HG02610 (cell line): Measurements from ENCODE around the gene PTCRA.
"Not testable (repeated sequence)": the region's sequence is repeated elsewhere in the genome, so short reads cannot be mapped to it uniquely, and the experiment has no call there.

Source experiments
- ATAC-seq: cut with Tn5 transposase; IDR thresholded peaks from one replicate; pipeline ENCODE4 v1.9.1; 2021; ENCODE audit warnings: mild to moderate bottlenecking, moderate library complexity; ENCODE audit not compliant: unreplicated experiment

Gene PTCRA, protein sequence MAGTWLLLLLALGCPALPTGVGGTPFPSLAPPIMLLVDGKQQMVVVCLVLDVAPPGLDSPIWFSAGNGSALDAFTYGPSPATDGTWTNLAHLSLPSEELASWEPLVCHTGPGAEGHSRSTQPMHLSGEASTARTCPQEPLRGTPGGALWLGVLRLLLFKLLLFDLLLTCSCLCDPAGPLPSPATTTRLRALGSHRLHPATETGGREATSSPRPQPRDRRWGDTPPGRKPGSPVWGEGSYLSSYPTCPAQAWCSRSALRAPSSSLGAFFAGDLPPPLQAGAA

DNA sequence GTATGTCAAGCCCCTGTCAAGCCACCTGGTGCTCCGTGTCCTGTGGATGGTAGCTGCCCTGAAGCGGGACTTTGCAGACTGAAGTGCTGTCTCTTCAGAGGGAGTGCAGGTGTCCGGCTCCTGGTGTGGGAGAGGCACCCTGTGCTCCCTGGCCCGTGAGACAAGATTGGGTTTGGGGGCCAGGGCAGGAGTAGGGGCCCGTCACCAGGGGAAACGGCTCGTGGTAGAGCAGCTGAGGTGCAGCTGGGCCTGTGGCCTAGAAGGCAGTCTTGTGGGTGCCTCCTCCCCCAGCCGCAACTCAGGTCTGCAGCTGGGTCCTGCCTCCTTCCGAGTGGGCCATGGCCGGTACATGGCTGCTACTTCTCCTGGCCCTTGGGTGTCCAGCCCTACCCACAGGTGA lies at the start of gene PTCRA:
PTCRA (plus strand) TSS at position 322 of the 400 bp plus-strand sequence; CDS start at position 339, 17 bp downstream.
- ATAC-seq, result no peak

DNA sequence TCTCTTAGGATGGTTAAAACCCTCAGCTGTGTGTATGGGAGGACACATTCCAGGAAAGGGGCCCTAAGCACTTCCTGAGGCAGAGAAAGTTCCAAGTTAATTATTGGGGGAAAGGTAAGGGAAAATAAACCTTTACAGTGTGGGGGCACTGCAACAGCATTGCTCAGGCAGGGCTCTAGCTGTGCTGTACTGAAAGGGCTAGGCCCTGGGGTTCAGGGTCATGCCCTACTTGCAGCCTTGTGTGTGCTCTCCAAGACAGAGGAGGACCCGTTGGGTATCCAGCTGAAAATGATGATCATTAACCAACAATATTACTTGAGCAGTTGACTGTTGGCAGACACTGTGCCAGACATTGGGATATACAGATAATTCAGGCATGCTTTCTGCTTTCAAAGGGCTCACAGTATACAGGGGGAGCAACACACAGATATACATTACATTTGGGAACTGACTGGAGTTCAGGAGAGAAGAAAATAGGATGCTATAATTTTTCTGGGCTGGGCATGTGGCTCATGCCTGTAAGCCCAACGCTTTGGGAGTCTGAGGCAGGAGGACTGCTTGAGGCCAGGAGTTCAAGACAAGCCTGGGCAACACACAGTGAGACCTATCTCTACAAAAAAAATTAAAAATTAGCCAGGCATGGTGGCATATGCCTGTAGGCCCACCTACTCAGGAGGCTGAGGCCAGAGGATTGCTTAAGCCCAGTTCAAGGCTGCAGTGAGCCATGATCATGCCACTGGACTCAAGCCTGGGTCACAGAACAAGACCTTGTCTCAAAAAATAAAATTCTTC lies 45.5 kb upstream of the PTCRA start:
- no peak for ATAC-seq

DNA sequence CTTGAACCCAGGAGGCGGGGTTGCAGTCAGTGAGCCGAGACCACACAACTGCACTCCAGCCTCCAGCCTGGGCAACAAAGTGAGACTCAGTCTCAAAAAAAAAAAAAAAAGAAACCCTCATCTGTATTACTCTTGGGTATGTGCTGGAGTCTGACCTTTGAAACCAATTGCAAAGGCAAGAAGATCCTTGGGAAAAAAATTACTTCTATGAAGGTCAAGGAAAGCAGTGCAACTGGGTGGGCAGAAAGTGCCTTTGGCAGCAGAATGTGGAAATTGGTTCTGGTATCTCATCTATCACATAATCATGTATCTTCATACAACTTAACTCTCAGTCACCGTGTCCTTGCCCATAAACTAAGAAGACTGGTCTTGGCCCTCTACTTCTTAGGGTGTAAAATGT lies 44.1 kb upstream of the PTCRA start:
- ATAC-seq, result no peak

DNA sequence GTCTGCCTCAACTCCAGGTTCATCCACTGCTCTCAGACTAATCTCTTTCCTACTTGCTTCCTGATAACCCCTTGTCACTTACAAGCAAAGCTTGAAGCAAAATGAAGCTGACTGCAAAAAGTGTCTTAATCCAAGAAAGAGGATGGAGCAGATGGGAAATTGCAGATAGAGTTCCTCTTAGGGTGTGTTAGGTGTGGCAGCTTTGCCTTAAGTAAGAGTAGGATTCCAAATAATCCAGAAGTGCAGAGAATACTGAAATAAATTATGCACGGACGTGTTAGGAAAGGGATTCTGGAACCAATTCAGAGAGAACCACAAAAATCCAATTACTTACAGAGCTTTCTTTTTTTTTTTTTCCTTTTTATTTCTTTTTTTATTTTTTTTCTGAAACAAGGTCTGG lies 42.5 kb upstream of the PTCRA start:
- ATAC-seq, result no peak

DNA sequence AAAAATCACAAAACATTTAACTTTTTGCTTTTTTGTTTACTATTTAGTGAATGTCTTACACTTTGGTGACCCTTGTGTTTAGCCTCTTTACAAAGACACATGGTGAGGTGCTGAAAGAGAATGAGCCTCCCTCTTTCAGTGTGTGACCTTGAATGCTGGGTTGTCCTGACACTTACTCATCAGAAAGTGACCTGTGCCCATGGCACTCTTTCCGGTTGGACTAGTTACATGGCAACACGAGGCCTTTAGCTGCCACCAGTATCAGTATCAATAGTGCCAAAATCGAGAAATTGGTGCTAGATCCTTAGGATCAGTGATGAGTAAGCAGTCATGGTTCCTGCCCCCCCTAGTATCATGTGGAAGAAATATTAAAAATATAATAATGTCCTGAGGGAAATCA lies 38.2 kb upstream of the PTCRA start:
- no peak for ATAC-seq

DNA sequence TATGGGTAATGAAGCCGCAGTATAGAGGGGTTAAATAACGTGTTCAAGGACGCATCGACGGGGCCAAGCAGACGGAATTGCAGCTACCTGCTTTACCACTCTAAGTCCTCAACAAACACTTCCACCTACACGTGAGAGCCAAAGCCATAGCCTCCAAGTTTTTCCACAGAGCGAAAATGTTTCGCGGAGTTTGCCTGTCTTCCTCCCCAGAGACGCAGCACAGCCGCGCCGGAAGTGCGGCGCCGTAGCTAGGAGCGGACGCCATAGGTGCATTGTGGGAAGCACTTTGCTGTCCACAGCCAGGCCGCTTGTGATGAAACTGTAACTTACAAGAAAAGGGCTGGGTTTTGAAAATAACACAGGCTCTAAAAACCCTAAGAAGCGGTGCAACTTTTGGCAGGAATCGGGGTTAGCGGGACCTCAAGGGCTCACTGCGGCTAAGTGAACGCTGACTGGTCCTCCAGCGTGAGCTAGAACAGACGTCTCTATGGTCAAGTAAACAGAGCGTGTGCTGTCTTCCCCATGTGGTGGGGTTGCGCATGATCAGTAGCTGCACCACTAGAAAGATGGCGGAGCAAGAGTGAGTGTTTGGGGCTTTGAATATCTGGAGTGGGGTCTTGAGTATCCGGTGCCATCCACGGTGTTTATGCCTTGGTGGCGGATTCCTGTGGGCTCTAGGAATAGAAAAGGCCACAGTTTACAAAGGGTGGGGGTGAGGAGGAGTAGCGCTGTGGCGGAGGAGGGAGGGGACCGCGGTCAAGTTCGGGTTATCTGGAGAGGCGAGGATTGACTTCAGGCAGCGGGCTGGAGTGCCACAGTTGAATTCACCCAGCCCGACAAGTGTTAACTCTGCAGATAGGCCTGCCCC lies 36.2 kb upstream of the PTCRA start, which contains the start of gene RPL7L1:
RPL7L1 (plus strand) TSS at position 245 of the 868 bp plus-strand sequence; CDS start at position 540, 295 bp downstream.
- peak; percentile 89 for ATAC-seq

DNA sequence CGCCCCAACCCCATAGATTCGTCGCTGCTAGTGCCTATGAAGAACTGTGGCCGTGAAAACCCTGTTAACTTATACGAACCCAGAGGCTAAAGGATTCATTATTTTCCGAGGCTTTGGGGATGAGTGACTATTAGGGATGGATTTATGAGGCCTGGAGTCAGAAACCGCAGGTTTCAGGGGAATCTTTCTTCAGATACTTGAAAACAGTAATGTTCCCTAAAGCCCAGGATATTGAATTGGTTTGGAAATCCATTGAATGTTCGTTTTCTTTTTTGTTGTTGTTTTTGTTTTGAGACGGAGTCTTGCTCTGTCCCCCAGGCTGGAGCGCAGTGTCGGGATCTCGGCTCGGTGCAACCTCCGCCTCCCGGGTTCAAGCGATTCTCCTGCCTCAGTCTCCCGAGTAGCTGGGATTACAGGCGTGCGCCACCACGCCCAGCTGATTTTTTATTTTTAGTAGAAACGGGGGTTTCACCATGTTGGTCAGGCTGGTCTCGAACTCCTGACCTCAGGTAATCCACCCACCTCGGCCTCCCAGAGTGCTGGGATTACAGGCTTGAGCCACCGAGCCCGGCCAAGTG lies 35.5 kb upstream of the PTCRA start:
- not testable (repeated sequence) for ATAC-seq

DNA sequence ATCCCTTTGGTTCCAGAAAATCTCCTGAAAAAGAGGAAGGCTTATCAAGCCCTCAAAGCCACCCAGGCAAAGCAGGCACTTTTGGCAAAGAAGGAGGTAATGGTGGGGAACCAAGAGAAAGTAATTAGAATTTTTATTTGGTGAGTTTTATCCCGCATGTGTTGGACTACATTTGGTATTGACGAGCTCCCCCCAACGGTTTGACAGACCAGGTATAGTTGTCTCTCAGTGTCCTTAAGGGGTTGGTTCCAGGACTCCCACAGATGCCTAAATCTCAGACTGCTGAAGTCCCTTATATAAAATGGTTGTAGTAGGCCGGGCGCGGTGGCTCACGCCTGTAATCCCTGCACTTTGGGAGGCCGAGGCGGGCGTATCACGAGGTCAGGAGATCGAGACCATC lies 35.0 kb upstream of the PTCRA start:
- ATAC-seq, result not testable (repeated sequence)

DNA sequence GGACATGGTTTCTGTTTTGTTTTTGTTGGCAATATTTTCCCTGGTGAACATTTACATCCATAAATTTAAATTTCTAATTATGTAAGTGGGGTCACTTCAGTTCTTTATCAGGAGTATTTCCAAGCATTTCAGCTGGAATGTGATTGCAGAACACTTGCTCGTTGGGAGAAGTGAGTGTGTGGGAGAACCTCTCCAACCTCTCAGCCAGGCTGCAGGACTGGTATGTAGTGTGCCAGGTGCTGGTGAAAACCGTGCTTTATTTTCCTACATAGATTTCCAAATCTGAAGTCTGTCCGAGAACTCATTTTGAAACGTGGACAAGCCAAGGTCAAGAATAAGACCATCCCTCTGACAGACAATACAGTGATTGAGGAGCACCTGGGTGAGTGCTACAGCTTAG lies 30.2 kb upstream of the PTCRA start:
- ATAC-seq, result no peak

DNA sequence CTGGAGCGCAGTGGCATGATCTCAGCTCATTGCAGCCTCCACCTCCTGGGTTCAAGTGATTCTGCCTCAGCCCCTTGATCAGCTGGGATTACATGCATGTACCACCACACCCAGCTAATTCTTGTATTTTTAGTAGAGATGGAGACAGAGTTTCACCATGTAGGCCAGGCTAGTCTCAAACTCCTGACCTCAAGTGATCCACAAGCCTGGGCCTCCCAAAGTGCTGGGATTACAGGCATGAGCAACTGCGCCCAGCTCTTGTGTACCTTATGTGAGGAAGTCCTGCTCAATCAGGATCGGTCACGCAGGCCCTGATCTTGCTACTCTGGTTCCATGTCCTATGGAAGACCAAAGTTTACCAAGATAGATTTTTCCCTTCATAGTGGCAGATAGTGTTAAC lies 27.7 kb upstream of the PTCRA start:
- not testable (repeated sequence) for ATAC-seq

DNA sequence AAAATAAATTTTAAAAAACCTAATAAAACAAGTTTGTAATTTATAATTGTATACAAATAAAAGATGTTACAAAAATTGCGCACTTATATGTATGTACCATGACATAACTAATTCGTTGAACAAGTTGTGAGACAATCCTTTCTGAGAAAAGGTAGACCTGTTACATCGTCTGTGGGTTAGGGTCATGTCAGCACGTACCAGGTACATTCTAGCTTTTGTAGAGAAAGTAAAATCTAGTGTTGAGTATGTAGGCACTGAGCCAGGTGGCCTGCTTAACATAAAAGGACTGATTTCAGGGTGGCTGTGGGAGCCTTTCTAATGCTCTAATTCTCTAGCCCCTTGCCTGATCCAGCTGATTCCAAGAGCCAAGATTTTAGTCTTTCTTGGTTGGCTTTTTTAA lies 26.0 kb upstream of the PTCRA start:
- ATAC-seq, result no peak

DNA sequence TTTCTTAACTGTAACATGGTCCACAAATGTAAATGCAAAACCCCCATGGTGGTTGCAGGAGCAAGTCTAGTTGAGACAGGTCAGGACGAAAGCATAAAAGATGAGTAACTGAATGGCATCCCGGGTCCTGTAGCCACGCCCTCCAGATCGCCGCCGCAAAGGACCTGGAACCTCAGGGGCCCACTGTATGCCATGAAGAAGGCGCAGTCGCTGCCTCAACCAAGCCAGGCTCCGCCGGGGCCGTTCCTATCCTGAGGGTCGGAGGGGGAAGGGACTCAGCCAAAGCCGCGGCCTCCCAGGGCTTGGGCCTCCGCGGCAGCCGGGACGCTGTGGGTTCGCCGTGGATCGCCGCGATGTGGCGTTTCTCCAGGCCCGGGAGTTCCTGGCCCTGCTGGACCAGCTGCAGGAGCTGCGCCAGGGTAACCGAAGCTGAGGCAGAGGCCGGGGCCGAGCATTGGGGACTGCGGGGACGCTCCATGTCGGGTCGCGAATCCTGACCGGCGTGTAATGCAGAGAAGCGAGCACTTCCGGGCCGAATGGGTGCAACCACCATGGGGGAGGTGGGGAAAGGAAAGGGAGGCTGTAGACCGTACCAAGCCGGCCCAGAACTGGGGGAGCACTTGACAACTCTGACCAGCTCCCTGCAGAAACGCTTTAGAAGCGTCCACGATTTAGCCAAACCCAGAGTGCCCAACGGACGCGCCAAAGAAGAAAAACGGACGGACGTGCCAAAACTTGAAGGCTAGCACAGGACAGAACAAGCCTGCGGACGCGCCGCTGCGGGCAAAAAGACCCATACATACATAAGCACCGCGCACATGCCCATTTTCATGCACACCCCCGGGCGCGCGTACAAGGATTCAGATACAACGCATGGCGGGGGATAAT lies 25.3 kb upstream of the PTCRA start:
- ATAC-seq, result peak; percentile 85

DNA sequence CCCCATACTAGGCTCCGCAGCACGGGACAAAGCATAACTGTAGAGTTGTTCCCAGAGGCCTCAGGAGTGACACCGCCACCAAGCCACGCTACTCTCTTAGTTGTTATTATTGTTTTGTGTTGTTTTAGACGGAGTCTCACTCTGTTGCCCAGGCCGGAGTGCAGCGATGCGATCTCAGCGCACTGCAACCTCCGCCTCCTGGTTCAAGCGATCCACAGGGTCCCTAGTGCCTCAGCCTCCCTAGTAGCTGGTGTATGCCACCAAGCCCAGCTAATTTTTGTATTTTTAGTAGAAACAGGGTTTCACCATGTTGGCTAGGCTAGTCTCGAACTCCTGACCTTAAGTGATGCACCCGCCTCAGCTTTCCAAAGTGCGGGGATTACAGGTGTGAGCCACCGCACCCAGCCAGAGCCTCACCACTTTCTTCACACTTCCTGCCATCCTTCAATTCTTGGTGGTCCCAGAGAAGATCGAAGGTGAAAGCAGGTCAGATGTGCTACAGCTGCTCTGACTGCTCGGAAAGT lies 24.6 kb upstream of the PTCRA start:
- no peak for ATAC-seq

DNA sequence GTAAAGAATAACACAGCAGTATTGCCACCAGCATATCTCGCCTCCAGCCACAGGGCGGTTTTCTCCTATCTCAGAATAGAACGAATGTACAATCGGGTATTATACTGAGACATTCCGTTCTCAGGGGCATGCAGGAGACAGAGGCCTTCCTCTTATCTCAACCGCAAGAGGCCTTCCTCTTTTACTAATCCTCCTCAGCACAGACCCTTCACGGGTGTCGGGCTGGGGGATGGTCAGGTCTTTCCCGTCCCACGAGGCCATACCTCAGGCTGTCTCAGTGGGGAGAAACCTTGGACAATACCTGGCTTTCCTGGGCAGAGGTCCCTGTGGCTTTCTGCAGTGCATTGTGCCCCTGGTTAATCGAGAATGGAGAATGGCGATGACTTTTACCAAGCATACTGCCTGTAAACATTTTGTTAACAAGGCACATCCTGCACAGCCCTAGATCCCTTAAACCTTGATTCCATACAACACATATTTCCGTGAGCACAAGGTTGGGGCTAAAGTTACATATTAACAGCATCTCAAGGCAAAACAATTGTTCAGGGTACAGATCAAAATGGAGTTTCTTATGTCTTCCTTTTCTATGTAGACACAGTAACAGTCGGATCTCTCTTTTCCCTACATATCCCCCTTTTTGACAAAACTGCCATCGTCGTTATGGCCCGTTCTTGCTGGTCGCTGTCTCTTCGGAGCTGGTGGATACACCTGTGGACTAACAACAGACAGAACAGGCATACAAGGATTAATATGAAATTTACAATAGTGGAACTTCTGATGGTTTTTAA lies 21.6 kb upstream of the PTCRA start:
- ATAC-seq, result not testable (repeated sequence)

DNA sequence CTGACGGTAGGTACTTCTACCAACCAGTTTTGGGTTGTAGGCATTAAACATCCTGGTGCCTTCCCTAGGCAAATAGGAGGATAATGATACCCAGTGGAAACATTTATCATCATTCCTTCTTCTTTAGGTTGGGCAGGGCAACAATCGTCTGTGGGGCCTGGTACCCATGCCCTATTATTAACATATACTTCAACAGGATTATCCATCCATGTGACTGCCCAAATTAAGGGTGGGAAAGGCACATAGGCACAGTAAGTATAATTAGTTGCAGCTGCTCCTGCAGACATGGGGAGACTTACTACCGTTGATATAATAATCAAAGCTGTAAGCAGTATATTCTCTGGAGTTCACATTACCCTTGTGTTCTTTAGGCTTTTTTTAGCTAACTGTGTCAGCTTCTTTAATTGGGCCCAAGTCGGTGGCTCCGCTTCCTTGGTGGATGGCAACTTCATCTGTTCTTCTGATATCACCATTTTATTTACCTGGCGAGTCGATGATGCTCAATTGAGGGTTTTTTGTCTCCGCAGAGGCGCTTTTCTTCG lies 19.6 kb upstream of the PTCRA start:
- ATAC-seq, result no peak

DNA sequence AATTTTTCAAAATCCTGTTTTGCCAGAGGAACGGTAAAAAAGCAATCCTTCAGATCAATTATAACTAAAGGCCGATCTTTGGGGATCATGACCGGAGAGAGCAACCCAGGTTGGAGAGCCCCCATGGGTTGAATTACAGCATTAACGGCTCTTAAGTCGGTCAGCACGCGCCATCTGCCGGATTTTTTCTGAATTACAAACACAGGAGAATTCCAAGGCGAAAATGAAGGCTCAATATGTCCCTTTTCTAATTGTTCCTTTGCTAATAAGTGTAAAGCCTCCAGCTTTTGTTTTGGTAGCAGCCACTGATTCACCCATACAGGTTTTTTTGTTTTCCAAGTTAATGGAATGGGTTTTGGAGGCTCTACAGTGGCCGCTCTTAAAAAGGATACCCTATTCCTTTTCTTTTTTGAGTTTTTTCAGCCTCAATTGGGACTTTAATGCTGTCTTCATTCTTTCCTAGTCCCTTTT lies 16.9 kb upstream of the PTCRA start:
- no peak for ATAC-seq

DNA sequence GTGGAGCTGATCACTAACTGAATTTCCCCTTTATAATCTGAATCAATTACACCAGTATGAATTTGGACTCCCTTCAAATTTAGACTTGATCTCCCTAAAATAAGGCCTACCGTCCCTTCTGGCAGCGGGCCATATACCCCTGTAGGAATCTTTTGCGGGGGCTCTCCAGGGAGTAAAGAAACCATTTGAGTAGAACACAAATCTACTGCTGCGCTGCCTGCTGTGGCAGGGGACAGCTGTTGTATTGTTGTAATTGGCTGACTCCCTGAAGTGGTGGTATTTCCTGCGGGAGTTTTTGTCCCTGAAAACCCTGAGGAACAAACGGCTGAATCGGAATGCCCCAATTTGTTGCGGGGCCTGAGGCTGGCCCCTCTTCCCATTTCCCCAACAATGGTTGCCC lies 16.0 kb upstream of the PTCRA start:
- no peak for ATAC-seq

DNA sequence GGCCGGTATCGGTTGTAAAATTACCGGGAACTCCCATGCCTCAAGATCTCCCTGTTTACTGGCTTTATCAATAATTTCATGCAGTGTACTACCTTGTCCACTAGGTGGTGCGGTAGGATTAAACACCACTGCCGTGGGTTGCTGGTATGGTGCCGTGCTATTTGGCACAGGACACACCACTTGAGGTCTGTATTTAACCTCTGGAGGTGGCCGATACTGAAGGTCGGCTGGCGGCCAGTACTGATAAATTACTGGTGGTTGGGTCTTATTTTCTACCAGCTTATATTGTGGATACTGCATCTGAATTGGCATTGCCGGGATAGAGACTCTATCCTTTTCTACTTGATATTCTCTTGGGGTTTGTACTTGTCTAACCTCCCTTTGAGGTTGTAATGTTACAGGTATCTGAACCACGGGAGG lies 14.3 kb upstream of the PTCRA start:
- ATAC-seq, result peak; percentile 59
